Tibial nerve (tissue), 4 donors: ENCODE results near the gene CELF3. TPM values are rescaled to one million over a fixed set of nuclear protein-coding genes. Genes with fewer than 3 reads are reported as not detected.
"Not testable (repeated sequence)": the region's sequence is repeated elsewhere in the genome, so short reads cannot be mapped to it uniquely, and the experiment has no call there.

Source experiments
- DNase-seq, 2 donors: peaks; one replicate each; pipeline ENCODE4 v3.0.0-alpha.2; 2019; ENCODE audit warnings: low spot score in 2 of 2
- H3K27ac ChIP-seq, 4 donors: fragments of 200-600 bp; sonication (generic) in 3 of 4; one replicate each; pipeline ENCODE4 v1.5.1; 2017 to 2019; ENCODE audit warnings: mild to moderate bottlenecking in 1 of 4
- H3K27me3 ChIP-seq, 2 donors: fragments of 200-600 bp; sonication (generic) in 1 of 2; one replicate each; pipeline versions ENCODE4 v1.5.1 to v1.6.0; 2017 to 2019
- H3K36me3 ChIP-seq, 3 donors: fragments of 200-600 bp; sonication (generic); one replicate each; pipeline ENCODE4 v1.5.1; 2018 to 2019
- H3K4me1 ChIP-seq, 4 donors: fragments of 200-600 bp; sonication (generic) in 3 of 4; one replicate each; pipeline ENCODE4 v1.5.1; 2017 to 2019
- H3K4me3 ChIP-seq, 4 donors: fragments of 200-600 bp; sonication (generic) in 3 of 4; one replicate each; pipeline ENCODE4 v1.5.1; 2017 to 2019; ENCODE audit warnings: mild to moderate bottlenecking in 1 of 4, moderate library complexity in 1 of 4
- H3K9me3 ChIP-seq, 4 donors: fragments of 200-600 bp; sonication (generic) in 3 of 4; one replicate each; pipeline ENCODE4 v1.5.1; 2017 to 2019
- CTCF ChIP-seq, 5 experiments: fragments of 200-600 bp in 3 of 5; fragments of 450-650 bp in 2 of 5; sonication (generic) in 3 of 5; IDR thresholded peaks; one replicate each; pipeline ENCODE4 v1.5.1; 2016 to 2019; ENCODE audit warnings: antibody characterized with exemption in 5 of 5, mild to moderate bottlenecking in 3 of 5, moderate library complexity in 2 of 5
- EP300 ChIP-seq, 2 donors: sonication (generic); formaldehyde crosslinking; IDR thresholded peaks; one replicate each; pipeline ENCODE4 v1.6.1; 2017; ENCODE audit warnings: antibody characterized with exemption in 2 of 2, mild to moderate bottlenecking in 1 of 2
- POLR2A ChIP-seq, 2 donors: fragments of 450-650 bp; IDR thresholded peaks; one replicate each; pipeline ENCODE4 v1.6.1; 2017; ENCODE audit warnings: antibody characterized with exemption in 2 of 2, mild to moderate bottlenecking in 2 of 2, moderate library complexity in 2 of 2
- WGBS, 2 donors: methylation state at CpG; one replicate each; pipeline ENCODE4 v1.1.5; 2018; 5-methylcytosine and 5-hydroxymethylcytosine counted together
- total RNA-seq, 4 donors: library from RNA; depleted of rRNA; stranded (reverse); fragments of >200 nt; gene quantifications; one replicate each; pipeline ENCODE4 v1.1.0, GENCODE V29; 2016

CELF3 gene
- total RNA-seq, 4 donors from 2014 or later = not detected

GRCh38 chr1:151759241-151759640, 42.6 kb upstream of the CELF3 start:
- TF ChIP-seq CTCF (IDR thresholded peaks at IDR 0.05) = no peak
- TF ChIP-seq EP300 (IDR thresholded peaks at IDR 0.05) = no peak
- TF ChIP-seq POLR2A (IDR thresholded peaks at IDR 0.05) = no peak
- no peak overlapping the region for H3K4me3 ChIP-seq
- no peaks in the 10 kb centered on the region for H3K9me3 ChIP-seq
- H3K4me1 ChIP-seq = peaks cover 0 to 14% (median 4%) of the 10 kb centered on the region in 4 donors
- no peak for DNase-seq
- H3K36me3 ChIP-seq = peaks cover 0 to 66% (median 0%) of the 10 kb centered on the region in 3 donors
- no peaks in the 10 kb centered on the region for H3K27me3 ChIP-seq
- H3K27ac ChIP-seq = no peak overlapping the region

GRCh38 chr1:151756291-151756690, 39.7 kb upstream of the CELF3 start:
- Histone ChIP-seq H3K27ac (no peak overlapping the region), H3K27me3 (no peaks in the 10 kb centered on the region), H3K4me1 (no peaks in the 10 kb centered on the region), H3K36me3 (peaks cover 0 to 56% (median 0%) of the 10 kb centered on the region in 3 donors), H3K4me3 (no peak overlapping the region), H3K9me3 (no peaks in the 10 kb centered on the region)
- no peak for TF ChIP-seq POLR2A (IDR thresholded peaks at IDR 0.05)
- TF ChIP-seq CTCF (IDR thresholded peaks at IDR 0.05) = no peak
- TF ChIP-seq EP300 (IDR thresholded peaks at IDR 0.05) = no peak
- 64 to 73% methylated on average over 1 of the region's 1 CpG for WGBS, 2 donors
- DNase-seq = no peak

DNA sequence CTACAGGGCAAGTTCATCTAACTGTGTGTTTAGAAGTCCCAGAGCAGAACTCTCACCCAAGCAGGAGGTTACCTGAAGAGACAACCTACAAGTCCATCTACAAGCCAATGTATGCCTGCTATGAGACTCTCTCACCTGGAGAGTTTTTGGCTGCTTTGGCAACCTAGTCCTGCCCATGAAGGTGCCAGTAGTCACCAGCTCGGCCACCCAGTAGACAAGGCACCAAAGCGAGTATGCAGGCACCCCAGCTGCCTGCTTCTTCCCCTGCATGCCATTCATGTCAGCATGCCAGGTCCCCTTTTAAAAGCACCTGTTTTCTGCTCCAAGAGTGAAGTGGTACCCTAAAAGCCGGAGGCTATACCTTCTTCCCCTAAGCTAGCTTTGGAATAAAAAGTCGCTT, 24.9 kb upstream of the CELF3 start:
- H3K4me3 ChIP-seq = no peak overlapping the region
- no peak for TF ChIP-seq EP300 (IDR thresholded peaks at IDR 0.05)
- H3K4me1 ChIP-seq = no peaks in the 10 kb centered on the region
- H3K27me3 ChIP-seq = no peaks in the 10 kb centered on the region
- H3K9me3 ChIP-seq = peaks cover 0 to 11% (median 0%) of the 10 kb centered on the region in 4 donors
- H3K27ac ChIP-seq = no peak overlapping the region
- WGBS, 2 donors = 86 to 87% methylated on average over 4 of the region's 4 CpGs
- H3K36me3 ChIP-seq = no peaks in the 10 kb centered on the region
- DNase-seq = no peak

DNA sequence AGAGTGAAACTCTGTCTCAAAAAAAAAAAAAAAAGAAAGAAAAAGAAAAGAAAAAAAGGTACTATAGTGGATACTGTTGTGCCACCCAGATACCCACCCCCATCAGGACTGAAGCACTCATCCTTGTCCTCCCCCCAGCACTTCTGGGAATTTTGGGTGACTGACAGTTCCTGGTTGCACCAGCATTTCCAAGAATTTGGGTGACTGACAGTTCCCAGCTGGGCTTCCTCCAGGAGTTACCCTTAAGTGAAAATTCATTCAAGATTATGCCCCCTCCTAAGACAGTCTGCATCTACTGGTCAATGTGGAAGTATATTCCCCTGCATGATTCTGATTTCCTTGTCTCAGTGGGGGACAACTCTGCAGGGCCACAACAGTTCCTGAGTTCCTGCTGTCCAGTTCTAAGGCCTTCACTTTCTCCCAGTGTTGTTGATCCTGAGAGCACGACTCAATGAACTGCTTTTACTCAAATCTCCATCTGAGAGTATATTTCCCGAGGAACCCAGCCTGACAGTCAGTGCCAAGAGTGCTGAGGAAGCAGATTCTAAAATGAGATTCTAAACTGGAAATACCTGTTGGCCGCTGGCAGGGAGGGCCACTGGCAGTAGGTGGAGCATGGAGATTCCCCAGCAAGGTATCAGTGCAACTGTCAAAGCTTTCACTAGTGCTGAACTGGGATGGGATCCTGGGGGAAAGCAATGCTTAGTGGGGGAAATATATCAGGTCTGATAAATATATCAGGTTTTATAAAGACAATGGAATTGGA, 23.2 kb upstream of the CELF3 start:
- peaks cover 0 to 4% (median 0%) of the 10 kb centered on the region in 4 donors for H3K4me1 ChIP-seq
- no peaks in the 10 kb centered on the region for H3K36me3 ChIP-seq
- no peak for DNase-seq
- H3K4me3 ChIP-seq = no peak overlapping the region
- no peak overlapping the region for H3K27ac ChIP-seq
- peaks cover 0 to 11% (median 0%) of the 10 kb centered on the region in 4 donors for H3K9me3 ChIP-seq
- TF ChIP-seq POLR2A (IDR thresholded peaks at IDR 0.05) (no peak), EP300 (IDR thresholded peaks at IDR 0.05) (no peak), CTCF (IDR thresholded peaks at IDR 0.05) (no peak)
- WGBS, 2 donors = 50 to 55% methylated on average over 3 of the region's 3 CpGs
- no peaks in the 10 kb centered on the region for H3K27me3 ChIP-seq

GRCh38 chr1:151737479-151737878, 20.9 kb upstream of the CELF3 start:
- no peak for TF ChIP-seq EP300 (IDR thresholded peaks at IDR 0.05)
- H3K36me3 ChIP-seq = no peaks in the 10 kb centered on the region
- H3K4me3 ChIP-seq = no peak overlapping the region
- H3K27ac ChIP-seq = no peak overlapping the region
- peaks cover 0 to 4% (median 0%) of the 10 kb centered on the region in 4 donors for H3K4me1 ChIP-seq
- no peaks in the 10 kb centered on the region for H3K27me3 ChIP-seq
- H3K9me3 ChIP-seq = peaks cover 0 to 11% (median 0%) of the 10 kb centered on the region in 4 donors
- DNase-seq = no peak

DNA sequence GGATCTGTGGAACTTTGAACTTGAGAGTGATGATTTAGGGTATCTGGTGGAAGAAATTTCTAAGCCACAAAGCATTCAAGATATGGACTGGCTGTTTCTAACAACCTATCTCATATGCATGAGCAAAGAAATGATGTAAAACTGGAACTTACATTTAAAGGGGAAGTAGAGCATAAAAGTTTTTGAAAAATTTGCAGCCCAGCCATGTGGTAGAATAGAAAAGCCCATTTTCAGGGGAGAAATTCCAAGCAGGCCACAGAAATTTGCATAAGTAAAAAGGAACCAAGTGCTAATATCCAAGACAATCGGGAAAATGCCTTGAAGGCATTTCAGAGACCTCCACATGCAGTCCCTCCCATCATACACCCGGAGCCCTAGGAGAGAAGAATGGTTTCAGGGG, 20.4 kb upstream of the CELF3 start:
- no peak overlapping the region for H3K4me3 ChIP-seq
- no peaks in the 10 kb centered on the region for H3K27me3 ChIP-seq
- H3K9me3 ChIP-seq = peaks cover 0 to 11% (median 0%) of the 10 kb centered on the region in 4 donors
- no peak for DNase-seq
- TF ChIP-seq POLR2A (IDR thresholded peaks at IDR 0.05) (no peak), CTCF (IDR thresholded peaks at IDR 0.05) (no peak), EP300 (IDR thresholded peaks at IDR 0.05) (no peak)
- 68 to 87% methylated on average over 2 of the region's 2 CpGs for WGBS, 2 donors
- H3K4me1 ChIP-seq = peaks cover 0 to 4% (median 0%) of the 10 kb centered on the region in 4 donors
- H3K27ac ChIP-seq = no peak overlapping the region
- H3K36me3 ChIP-seq = no peaks in the 10 kb centered on the region

DNA sequence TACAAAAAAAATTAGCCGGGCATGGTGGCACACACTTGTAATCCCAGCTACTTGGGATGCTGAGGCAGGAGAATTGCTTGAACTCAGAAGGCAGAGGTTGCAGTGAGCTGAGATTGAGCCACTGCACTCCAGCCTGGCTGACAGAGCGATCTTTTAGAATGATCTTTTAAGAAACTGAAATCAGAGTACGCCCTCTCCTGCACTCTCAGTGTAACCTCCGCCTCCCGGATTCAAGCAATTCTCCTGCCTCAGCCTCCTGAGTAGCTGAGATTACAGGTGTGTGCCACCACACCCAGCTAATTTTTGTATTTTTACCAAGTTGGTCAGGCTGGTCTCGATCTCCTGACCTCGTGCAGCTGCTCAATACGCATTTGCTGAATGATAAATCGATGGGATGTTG, 17.4 kb upstream of the CELF3 start:
- H3K27ac ChIP-seq = not testable (repeated sequence)
- 90 to 94% methylated on average over 9 of the region's 9 CpGs for WGBS, 2 donors

More for the DNA sequence above, 17.4 kb upstream of the CELF3 start:
- not testable (repeated sequence) for DNase-seq, H3K4me1 ChIP-seq, H3K36me3 ChIP-seq, H3K4me3 ChIP-seq, H3K27me3 ChIP-seq
- peaks cover 0 to 11% (median 0%) of the 10 kb centered on the region in 4 donors for H3K9me3 ChIP-seq
